ENCODE data around the gene TRPV3. TPM values are rescaled to one million over a fixed set of nuclear protein-coding genes. Genes with fewer than 3 reads are reported as not detected.
A peak's percentile ranks its signal among the peaks of the same experiment; 100 is the strongest.
"Not testable (repeated sequence)": the region's sequence is repeated elsewhere in the genome, so short reads cannot be mapped to it uniquely, and the experiment has no call there.

The TRPV3 gene
- total RNA-seq, 2 donors from 2014 or later, result 2.0 to 2.6 TPM

GRCh38 chr17:3514873-3515272 lies 42.7 kb downstream of the TRPV3 start:
- ATAC-seq (replicated peaks in 1 of 2), result no peak
- no peaks in the 10 kb centered on the region for H3K36me3 Mint-ChIP-seq (ENCODE audit: insufficient read depth in 2 of 2)
- no peak overlapping the region for H3K27ac Mint-ChIP-seq
- H3K9me3 Mint-ChIP-seq, result no peaks in the 10 kb centered on the region
- no peaks in the 10 kb centered on the region for H3K4me1 Mint-ChIP-seq (ENCODE audit: low read depth)
- no peaks in the 10 kb centered on the region for H3K27me3 Mint-ChIP-seq (ENCODE audit: low read depth)
- DNase-seq, result no peak
- no peak overlapping the region for H3K4me3 Mint-ChIP-seq

- H3K36me3 Mint-ChIP-seq (ENCODE audit: insufficient read depth in 2 of 2); H3K4me3 Mint-ChIP-seq; DNase-seq; H3K4me1 Mint-ChIP-seq (ENCODE audit: low read depth); H3K27ac Mint-ChIP-seq; ATAC-seq (replicated peaks in 1 of 2); H3K27me3 Mint-ChIP-seq (ENCODE audit: low read depth); H3K9me3 Mint-ChIP-seq: not testable (repeated sequence)
Observed at GRCh38 chr17:3514167-3514566, 43.4 kb downstream of the TRPV3 start.

GRCh38 chr17:3513305-3514035 lies 44.1 kb downstream of the TRPV3 start:
- no peak for ATAC-seq (replicated peaks in 1 of 2)
- H3K9me3 Mint-ChIP-seq, result peaks cover 0 to 4% of the 10 kb centered on the region in 2 donors
- H3K27ac Mint-ChIP-seq, result no peak overlapping the region
- peak overlapping the region in 1 of 2 donors; percentile 56 for H3K4me3 Mint-ChIP-seq
- no peaks in the 10 kb centered on the region for H3K27me3 Mint-ChIP-seq (ENCODE audit: low read depth)
- peaks cover 0 to 1% of the 10 kb centered on the region in 2 donors for H3K36me3 Mint-ChIP-seq (ENCODE audit: insufficient read depth in 2 of 2)
- no peak for DNase-seq
- no peaks in the 10 kb centered on the region for H3K4me1 Mint-ChIP-seq (ENCODE audit: low read depth)

- Mint-ChIP-seq H3K36me3 (ENCODE audit: insufficient read depth in 2 of 2) (peaks cover 0 to 1% of the 10 kb centered on the region in 2 donors), H3K27ac (no peak overlapping the region), H3K4me1 (ENCODE audit: low read depth) (no peaks in the 10 kb centered on the region), H3K9me3 (peaks cover 0 to 4% of the 10 kb centered on the region in 2 donors), H3K4me3 (no peak overlapping the region), H3K27me3 (ENCODE audit: low read depth) (peaks cover 1% of the 10 kb centered on the region)
- DNase-seq (no peak), ATAC-seq (replicated peaks in 1 of 2) (no peak)
Observed at GRCh38 chr17:3512505-3513171, 45.0 kb downstream of the TRPV3 start.

GRCh38 chr17:3511852-3512504 lies 45.6 kb downstream of the TRPV3 start:
- Mint-ChIP-seq H3K9me3 (peaks cover 1 to 4% of the 10 kb centered on the region in 2 donors), H3K4me3 (no peak overlapping the region), H3K4me1 (ENCODE audit: low read depth) (no peaks in the 10 kb centered on the region), H3K27ac (no peak overlapping the region), H3K36me3 (ENCODE audit: insufficient read depth in 2 of 2) (peaks cover 0 to 1% of the 10 kb centered on the region in 2 donors), H3K27me3 (ENCODE audit: low read depth) (peaks cover 6% of the 10 kb centered on the region)
- DNase-seq (no peak), ATAC-seq (replicated peaks in 1 of 2) (no peak)

GRCh38 chr17:3510090-3510489 lies 47.5 kb downstream of the TRPV3 start:
- Mint-ChIP-seq H3K36me3 (ENCODE audit: insufficient read depth in 2 of 2) (peaks cover 0 to 1% of the 10 kb centered on the region in 2 donors), H3K4me3 (no peak overlapping the region), H3K27me3 (ENCODE audit: low read depth) (peaks cover 8% of the 10 kb centered on the region), H3K9me3 (peaks cover 1 to 4% of the 10 kb centered on the region in 2 donors), H3K27ac (no peak overlapping the region), H3K4me1 (ENCODE audit: low read depth) (no peaks in the 10 kb centered on the region)
- ATAC-seq (replicated peaks in 1 of 2) (no peak), DNase-seq (no peak)

- Mint-ChIP-seq H3K36me3 (ENCODE audit: insufficient read depth in 2 of 2) (peaks cover 0 to 1% of the 10 kb centered on the region in 2 donors), H3K27ac (no peak overlapping the region), H3K27me3 (ENCODE audit: low read depth) (peaks cover 12% of the 10 kb centered on the region), H3K9me3 (peaks cover 3 to 4% of the 10 kb centered on the region in 2 donors), H3K4me1 (ENCODE audit: low read depth) (no peaks in the 10 kb centered on the region), H3K4me3 (no peak overlapping the region)
- ATAC-seq (replicated peaks in 1 of 2) (no peak), DNase-seq (no peak)
Observed at GRCh38 chr17:3507869-3508268, 49.7 kb downstream of the TRPV3 start.

GRCh38 chr17:3507071-3507470 lies 50.5 kb downstream of the TRPV3 start:
- ATAC-seq (replicated peaks in 1 of 2) (no peak), DNase-seq (no peak)
- H3K9me3 Mint-ChIP-seq, result peaks cover 3 to 4% of the 10 kb centered on the region in 2 donors
- H3K4me3 Mint-ChIP-seq, result no peak overlapping the region
- H3K36me3 Mint-ChIP-seq (ENCODE audit: insufficient read depth in 2 of 2), result peaks cover 0 to 1% of the 10 kb centered on the region in 2 donors
- H3K4me1 Mint-ChIP-seq (ENCODE audit: low read depth), result no peaks in the 10 kb centered on the region
- H3K27me3 Mint-ChIP-seq (ENCODE audit: low read depth), result peaks cover 12% of the 10 kb centered on the region
- no peak overlapping the region for H3K27ac Mint-ChIP-seq

GRCh38 chr17:3506054-3506453 lies 51.6 kb downstream of the TRPV3 start:
- no peak for DNase-seq
- Mint-ChIP-seq H3K27me3 (ENCODE audit: low read depth) (peaks cover 12% of the 10 kb centered on the region), H3K4me3 (no peak overlapping the region), H3K4me1 (ENCODE audit: low read depth) (no peaks in the 10 kb centered on the region), H3K9me3 (peaks cover 3 to 4% of the 10 kb centered on the region in 2 donors), H3K27ac (no peak overlapping the region), H3K36me3 (ENCODE audit: insufficient read depth in 2 of 2) (peaks cover 0 to 1% of the 10 kb centered on the region in 2 donors)
- no peak for ATAC-seq (replicated peaks in 1 of 2)

GRCh38 chr17:3505008-3505407 lies 52.6 kb downstream of the TRPV3 start:
- peaks cover 3 to 4% of the 10 kb centered on the region in 2 donors for H3K9me3 Mint-ChIP-seq
- H3K4me1 Mint-ChIP-seq (ENCODE audit: low read depth), result no peaks in the 10 kb centered on the region
- no peak overlapping the region for H3K4me3 Mint-ChIP-seq
- ATAC-seq (replicated peaks in 1 of 2), result no peak
- H3K27ac Mint-ChIP-seq, result no peak overlapping the region
- peaks cover 12% of the 10 kb centered on the region for H3K27me3 Mint-ChIP-seq (ENCODE audit: low read depth)
- DNase-seq, result no peak
- H3K36me3 Mint-ChIP-seq (ENCODE audit: insufficient read depth in 2 of 2), result peaks cover 0 to 1% of the 10 kb centered on the region in 2 donors

- no peak overlapping the region for H3K4me3 Mint-ChIP-seq
- ATAC-seq (replicated peaks in 1 of 2) (no peak), DNase-seq (no peak)
- no peak overlapping the region for H3K27ac Mint-ChIP-seq
- H3K36me3 Mint-ChIP-seq (ENCODE audit: insufficient read depth in 2 of 2), result no peaks in the 10 kb centered on the region
- H3K9me3 Mint-ChIP-seq, result peaks cover 0 to 3% of the 10 kb centered on the region in 2 donors
- H3K27me3 Mint-ChIP-seq (ENCODE audit: low read depth), result peaks cover 12% of the 10 kb centered on the region
- H3K4me1 Mint-ChIP-seq (ENCODE audit: low read depth), result no peaks in the 10 kb centered on the region
Observed at GRCh38 chr17:3503285-3503684, 54.3 kb downstream of the TRPV3 start.

- DNase-seq, result no peak
- Mint-ChIP-seq H3K36me3 (ENCODE audit: insufficient read depth in 2 of 2) (no peaks in the 10 kb centered on the region), H3K27me3 (ENCODE audit: low read depth) (peaks cover 9% of the 10 kb centered on the region), H3K9me3 (peaks cover 0 to 2% of the 10 kb centered on the region in 2 donors), H3K4me1 (ENCODE audit: low read depth) (no peaks in the 10 kb centered on the region), H3K27ac (no peak overlapping the region), H3K4me3 (no peak overlapping the region)
- ATAC-seq (replicated peaks in 1 of 2), result no peak
Observed at GRCh38 chr17:3502466-3502865, 55.1 kb downstream of the TRPV3 start.

GRCh38 chr17:3501344-3501743 lies 56.3 kb downstream of the TRPV3 start:
- H3K4me3 Mint-ChIP-seq, result no peak overlapping the region
- H3K27me3 Mint-ChIP-seq (ENCODE audit: low read depth), result peaks cover 6% of the 10 kb centered on the region
- DNase-seq, result no peak
- no peaks in the 10 kb centered on the region for H3K36me3 Mint-ChIP-seq (ENCODE audit: insufficient read depth in 2 of 2)
- no peaks in the 10 kb centered on the region for H3K4me1 Mint-ChIP-seq (ENCODE audit: low read depth)
- no peak overlapping the region for H3K27ac Mint-ChIP-seq
- peaks cover 0 to 2% of the 10 kb centered on the region in 2 donors for H3K9me3 Mint-ChIP-seq
- ATAC-seq (replicated peaks in 1 of 2), result no peak
